HG03354 (cell line): ENCODE results near the gene NFE2L3.

Experiments
- ATAC-seq: cut with Tn5 transposase; IDR thresholded peaks from one replicate; pipeline ENCODE4 v1.9.1; 2021; ENCODE audit warnings: mild to moderate bottlenecking; ENCODE audit not compliant: unreplicated experiment, poor library complexity, severe bottlenecking

Gene NFE2L3

DNA sequence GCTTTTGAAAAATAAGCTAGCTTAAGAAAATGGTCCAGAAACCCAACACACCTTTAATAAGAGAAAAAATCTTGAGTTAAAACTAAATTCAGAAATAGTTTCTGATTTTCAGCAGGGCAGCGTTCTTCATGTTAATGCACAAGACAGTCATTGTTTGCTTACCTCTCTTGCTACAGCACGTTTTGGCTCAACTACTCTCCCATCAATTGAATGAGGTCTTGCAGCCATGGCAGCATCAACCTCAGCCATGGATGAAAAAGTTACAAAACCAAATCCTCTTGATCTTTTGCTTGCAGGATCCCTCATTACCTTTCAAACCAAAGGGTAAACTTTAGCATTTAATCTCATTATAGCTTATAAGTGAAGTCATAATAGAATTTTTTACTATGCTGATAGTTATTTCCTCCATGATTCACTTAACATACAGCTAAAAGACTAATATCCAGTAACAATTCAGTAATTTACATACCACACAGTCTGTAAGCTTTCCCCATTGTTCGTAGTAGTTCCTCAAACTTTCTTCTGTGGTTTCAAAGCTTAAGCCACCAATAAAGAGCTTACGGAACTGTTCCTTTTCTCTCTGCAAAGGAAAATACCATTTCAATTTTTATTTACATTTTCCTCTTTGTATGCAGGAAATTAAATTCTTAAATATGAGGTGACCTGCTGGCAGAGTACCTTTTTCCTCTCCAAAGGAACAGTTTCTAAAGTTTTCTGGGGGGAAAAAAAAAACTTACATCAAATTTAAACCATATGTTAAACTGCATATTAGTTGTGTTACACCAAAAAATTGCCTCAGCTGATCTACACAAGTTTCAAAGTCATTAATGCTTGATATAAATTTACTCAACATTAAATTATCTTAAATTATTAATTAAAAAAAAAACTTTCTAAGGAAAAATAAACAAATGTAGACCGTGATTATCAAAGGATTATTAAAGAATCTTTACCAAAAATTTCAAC, 45.4 kb downstream of the NFE2L3 start:
- no peak for ATAC-seq

DNA sequence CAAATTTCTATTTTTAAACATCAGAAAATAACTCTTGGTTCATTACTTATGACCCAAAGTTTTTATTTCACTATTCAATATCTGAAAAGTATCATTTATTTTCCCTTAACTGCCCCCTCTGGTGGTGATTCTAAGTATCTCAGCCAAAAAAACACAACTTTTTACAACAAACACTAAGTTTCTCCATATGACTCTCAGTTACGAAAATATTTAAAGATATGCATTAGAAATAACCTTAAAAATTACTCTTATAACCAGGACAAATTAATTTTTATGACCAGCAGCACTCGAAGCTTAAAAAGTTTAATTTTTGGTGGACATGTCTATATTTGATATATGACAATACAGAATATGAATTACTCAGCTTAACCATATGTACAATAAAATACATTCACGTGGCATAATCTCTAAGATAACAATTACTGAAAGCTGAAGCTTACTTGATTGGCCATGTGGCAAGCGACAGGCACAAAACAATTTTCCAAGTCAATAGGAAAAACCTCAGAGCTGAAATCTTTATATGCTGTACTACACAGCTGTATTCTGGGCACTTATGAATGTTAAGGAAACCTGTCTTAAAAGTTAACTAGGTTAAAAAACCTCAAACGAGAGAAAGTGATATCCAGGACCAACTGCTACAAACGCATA, 46.3 kb downstream of the NFE2L3 start:
- ATAC-seq = no peak

DNA sequence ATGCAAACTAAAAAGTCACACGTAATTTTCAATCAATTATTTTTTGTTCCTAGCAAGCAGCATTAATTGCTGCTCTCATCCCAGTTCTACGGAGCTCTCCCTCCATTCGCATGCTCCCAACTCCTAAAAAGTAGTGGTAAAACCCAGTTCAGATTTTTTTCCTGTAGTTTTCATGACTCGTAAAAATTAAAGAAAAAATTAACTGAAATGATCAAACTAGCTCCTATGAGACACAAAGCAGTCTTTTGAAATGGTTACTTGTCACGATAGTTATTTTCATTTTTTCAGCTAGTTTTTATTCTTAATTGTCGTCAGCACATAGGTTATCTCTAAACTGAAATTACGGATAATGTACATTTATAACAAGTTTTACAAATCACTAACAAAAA, 46.8 kb downstream of the NFE2L3 start:
- ATAC-seq = no peak

DNA sequence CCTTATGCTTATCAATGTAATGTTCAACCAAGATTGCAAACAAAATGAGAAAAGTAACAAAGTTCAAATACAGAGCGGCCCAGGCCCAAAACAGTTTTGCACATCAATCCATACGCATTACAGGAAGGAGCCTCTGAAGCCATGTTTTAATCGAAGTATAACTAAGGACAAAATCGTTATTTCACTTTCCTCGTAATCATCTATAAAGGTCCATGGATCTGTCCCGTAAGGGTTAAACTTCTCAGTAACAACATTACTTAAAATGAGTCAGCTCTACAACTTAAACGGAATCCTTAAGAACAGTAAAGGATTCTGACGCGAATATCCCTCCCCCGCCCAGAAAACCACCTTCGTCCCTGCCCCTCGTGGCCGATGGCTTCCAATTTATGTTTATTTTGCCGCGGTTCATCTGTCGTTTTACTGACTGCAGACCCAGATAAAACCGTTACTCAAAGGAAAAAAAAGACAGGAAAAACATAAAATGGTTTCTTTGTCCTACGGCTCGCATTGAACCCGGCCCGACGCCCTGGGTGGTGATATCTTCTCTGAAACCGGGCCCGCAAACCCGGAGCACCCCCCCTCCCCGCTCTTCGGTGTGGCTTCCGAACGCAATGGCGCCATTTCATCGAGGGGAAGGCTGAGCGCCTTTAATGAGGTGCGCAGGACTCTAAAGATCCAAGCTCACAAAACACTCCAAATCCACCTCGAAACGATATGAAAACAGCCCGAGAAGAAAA, 47.5 kb downstream of the NFE2L3 start:
- ATAC-seq = no peak

DNA sequence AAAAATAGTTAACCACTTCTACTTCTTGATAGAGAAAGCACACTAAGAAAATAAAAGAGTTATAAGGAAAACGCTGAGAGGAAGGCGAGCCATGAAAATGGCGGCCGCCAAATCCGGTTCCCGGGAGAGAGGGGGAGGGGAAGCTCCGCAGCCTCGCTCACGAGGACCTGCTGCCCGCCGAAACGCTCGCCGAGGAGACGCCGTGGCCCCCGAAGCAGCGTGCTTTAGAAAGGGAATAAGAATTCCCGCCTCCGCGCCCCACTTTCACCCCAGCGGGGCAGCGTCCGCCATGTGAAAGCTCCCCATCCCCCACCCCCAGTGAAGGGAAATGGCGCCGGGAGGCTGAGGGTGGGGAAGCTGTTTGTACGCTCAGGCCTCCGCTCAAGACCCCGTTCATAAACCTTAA, 48.0 kb downstream of the NFE2L3 start:
- peak; percentile 17 for ATAC-seq

DNA sequence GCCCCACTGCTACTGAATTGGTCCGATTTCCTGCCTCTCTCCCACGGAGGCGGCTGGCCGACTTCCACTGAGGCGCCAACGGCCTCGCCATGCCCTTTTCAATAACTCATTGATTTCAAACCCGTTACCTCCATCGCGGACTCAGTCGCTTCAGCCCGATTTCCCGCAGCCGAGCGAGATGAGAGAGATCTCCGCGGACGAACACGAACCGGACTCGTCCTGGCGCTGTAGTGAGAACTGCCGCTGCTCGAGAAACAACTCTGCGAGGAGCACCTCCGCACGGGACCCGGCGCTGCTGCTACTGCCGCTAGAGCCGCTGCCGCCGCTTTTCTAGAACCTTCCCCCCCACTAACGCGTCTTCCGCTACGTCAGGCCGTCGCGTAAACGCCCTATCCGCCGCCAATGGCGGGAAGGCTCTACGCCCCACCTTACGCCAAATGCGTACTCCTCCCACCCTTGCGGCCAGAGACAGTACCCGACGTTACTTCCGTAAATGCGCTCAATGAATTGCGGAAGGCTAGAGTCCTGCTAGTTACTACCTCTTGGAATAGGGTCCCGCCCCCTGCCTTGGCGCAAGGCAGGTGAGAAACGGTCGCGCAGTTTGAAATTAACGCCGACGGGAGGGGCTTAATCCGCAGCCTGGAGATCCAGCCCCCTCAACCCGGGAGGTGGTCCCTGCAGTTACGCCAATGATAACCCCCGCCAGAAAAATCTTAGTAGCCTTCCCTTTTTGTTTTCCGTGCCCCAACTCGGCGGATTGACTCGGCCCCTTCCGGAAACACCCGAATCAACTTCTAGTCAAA, 48.6 kb downstream of the NFE2L3 start, which contains the start of gene HNRNPA2B1:
Gene HNRNPA2B1, minus strand, starts transcription at position 303 of the 803 bp plus-strand sequence. Its CDS starts 169 bp downstream, at position 134.
- peak; percentile 59 for ATAC-seq

DNA sequence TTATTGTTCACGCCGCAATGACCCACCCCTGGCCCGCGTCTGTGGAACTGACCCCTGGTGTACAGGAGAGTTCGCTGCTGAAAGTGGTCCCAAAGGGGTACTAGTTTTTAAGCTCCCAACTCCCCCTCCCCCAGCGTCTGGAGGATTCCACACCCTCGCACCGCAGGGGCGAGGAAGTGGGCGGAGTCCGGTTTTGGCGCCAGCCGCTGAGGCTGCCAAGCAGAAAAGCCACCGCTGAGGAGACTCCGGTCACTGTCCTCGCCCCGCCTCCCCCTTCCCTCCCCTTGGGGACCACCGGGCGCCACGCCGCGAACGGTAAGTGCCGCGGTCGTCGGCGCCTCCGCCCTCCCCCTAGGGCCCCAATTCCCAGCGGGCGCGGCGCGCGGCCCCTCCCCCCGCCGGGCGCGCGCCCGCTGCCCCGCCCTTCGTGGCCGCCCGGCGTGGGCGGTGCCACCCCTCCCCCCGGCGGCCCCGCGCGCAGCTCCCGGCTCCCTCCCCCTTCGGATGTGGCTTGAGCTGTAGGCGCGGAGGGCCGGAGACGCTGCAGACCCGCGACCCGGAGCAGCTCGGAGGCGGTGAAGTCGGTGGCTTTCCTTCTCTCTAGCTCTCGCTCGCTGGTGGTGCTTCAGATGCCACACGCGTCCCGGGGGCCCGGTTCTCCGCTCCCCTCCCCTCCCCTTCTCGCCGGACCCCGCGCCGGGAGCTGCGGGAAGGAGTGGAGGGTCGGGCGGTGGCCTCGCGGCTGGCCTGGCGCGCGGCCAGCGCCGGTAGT, 49.4 kb downstream of the NFE2L3 start, which contains the start of gene CBX3:
Gene CBX3, plus strand, starts transcription at position 499 of the 772 bp plus-strand sequence. CDS start 1,254 bp downstream, outside the sequence.
- ATAC-seq = peak; percentile 48

DNA sequence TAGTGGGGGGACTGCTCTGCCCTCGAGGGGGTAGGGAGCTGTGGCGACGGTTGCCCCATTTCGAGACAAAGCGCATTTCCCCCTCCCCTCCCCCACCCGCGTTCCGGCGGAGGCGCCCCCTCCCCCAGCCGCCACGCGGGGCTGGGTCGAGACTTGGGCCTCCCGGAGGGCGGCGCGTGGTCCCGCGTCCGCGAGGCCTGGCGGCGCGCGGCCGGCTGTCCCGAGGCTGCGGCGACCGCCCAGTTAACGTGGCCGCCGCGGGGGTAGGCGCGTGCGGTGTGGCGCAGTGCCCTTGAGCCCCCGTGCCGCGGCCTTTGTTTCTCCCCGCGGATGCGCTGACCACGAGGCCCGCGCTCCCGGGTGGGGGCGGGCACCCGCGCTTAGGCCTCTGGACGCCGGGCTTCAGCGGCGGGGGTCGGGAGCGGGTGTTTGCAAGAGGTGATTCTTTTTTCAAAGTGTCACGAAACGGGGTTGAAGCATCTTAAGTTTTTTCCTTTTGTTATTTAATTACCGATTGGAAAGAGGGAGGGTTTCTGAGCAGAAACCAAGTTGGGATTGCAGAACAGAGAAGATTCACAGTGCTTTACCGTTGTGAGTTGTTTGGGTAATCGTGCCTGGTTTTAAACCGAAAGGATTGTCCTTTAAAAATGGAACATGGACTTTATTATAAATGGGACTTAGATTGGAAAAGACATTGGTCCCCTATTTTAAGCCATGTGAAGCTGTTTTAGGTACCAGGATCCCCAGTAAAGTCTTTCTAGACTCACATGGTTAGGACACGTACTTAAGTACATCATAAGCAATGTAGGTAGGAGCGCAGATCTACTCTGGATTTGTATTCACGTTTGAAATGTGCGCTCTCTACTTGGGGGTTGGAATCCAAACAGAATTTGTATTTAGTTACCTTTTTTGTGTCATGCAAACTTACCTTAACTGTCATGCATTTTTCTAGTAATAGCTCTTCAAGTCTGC, 50.3 kb downstream of the NFE2L3 start:
- ATAC-seq = peak; percentile 14

DNA sequence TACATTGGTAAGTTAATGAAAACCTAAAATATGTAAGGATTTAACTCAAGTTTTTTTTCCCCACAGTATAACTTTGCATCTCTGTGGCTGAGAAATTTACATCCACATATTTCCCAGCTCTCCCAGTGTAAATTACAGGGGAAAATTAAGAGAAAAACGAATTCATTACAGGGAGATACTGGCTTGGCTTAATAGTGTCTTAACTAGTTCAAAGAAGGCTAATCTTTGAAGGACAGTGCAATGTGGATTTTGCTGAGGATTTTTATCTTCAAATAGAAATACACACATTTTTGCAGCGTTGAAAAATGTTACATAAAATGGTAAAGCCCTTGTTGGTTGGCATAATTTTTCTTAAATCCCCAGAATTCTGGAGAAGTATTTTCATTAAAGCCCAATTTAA, 51.0 kb downstream of the NFE2L3 start:
- ATAC-seq = no peak

DNA sequence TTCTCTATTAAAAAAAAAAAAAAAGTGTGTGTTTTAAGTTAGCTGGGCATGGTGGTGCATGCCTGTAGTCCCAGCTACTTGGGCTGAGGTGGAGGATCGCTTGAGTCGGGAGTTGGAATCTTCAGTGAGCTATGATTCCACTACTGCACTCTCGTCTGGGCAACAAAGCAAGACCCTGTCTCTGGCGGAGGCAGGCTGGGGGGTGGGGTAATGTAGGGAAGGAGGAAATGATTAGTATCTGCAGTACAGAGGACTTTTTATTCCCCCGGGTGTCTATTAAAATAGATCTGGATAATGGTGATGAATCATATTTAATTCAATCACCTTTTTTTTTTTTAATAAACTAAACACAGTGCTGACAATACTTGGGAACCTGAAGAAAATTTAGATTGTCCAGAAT, 56.0 kb downstream of the NFE2L3 start:
- no peak for ATAC-seq

DNA sequence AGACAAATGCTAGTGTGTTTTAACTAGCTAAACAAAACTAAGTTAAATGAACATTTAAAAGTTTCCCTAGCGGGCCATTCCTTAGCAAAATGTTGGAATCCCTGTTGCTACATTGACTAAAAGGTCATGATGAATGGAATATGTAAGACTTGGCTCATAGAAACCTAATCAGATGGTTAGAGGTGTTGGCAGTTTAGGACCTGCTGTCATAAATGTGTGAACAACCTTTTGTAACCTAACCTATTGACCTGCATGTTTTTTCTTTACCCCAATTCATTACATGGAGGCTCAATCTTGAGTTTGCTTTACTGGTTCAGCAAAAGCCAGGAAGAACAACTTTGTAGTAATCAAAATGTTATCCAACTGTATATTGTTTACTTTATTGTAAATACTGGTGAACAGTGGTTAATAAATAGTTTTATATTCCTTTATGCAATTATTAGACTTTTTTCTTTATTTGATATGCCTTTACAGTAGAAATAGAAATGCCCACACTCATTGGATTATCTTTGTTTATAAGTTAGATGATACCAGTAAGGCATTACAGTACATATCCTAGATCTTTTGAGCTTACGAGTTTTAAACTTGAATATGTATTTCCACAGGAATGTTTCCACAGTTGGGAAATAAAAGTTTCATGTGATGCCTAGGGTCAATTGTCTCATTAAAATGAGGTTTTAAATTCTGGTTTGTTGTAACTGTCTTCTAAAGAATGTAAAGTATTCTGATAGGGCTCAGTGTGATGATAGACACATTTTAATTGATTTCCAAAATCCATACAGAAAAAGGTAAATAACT, 61.1 kb downstream of the NFE2L3 start:
- no peak for ATAC-seq

DNA sequence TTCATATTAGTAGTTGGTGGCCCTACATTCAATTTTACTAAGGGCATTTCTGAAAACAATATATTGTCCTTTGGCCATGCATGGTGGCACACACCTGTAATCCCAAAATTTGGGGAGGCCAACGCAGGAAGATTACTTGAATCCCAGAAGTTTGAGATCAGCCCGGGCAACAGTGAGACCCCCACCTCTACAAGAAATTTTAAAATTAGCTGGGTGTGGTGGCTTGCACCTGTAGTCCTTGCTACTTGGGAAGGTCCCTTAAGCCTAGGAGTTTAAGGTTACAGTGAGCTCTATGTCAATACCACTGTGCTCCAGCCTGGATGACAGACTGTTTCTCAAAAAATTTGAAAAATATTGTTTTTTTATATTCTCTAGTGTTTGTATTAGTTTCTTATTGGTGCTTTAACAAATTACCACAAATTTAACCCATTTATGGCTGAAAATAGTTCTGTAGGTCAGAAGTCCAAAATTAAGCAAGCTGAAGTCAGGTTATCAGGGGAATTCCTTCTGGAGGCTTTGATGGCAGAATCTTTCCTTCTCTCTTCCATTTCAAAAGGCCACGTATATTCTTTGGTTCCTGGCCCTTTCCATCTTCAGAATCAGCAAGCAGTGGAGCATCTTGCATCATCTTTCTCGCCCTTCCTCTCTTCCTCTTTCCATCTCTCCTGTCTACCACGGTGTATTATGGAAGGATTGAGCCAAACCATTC, 62.0 kb downstream of the NFE2L3 start:
- no peak for ATAC-seq

DNA sequence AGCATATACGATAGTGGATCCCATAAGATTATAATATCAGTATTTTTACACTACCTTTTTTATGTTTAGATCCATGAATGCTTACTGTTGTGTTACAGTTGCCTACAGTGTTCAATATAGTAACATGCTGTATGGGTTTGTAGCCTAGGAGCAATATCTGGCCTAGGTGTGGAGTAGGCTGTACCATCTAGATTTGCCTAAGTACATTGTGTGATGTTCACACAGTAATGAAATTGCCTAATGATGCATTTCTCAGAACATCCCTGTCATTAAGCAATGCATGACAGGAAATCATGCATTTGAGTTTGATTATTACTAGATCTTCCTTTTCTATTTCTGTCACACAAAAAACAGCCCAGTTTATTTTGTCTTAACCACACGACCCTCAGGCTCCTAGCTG, 64.1 kb downstream of the NFE2L3 start:
- no peak for ATAC-seq

DNA sequence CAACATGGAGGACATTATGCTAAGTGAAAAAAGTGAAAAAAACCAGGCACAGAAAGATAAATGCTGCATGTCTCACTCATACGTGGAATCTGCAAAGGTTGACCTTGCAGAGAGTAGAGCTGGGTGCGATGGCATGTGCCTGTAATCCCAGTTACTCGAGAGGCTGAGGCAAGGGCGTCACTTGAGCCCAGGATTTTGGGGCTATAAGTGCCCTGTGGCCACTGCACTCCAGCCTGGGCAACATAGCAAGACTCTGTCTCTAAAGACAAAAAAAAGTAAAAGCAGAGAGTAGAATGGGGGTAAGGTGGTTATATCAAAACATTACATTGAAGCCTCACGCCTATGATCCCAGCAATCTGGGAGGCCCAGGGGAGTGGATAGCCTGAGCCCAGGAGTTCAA, 72.4 kb downstream of the NFE2L3 start:
- ATAC-seq = no peak

DNA sequence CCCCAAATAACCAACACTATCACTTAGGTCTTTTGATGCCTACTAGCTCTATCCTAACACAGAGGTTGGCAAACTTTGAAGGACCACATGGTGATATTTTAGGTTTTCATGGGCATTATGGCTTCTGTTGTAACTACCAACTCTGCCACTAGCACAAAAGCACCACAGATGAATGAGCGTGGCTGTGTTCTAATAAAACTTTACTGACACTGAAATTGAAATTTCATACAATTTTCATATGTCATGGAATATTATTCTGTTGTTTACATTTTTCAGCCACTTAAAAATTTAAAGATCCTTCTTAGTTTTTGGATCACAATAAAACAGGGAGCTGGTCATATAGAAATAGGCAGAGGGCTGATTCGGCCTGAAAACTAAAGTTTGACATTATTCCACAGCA, 76.0 kb downstream of the NFE2L3 start:
- no peak for ATAC-seq

DNA sequence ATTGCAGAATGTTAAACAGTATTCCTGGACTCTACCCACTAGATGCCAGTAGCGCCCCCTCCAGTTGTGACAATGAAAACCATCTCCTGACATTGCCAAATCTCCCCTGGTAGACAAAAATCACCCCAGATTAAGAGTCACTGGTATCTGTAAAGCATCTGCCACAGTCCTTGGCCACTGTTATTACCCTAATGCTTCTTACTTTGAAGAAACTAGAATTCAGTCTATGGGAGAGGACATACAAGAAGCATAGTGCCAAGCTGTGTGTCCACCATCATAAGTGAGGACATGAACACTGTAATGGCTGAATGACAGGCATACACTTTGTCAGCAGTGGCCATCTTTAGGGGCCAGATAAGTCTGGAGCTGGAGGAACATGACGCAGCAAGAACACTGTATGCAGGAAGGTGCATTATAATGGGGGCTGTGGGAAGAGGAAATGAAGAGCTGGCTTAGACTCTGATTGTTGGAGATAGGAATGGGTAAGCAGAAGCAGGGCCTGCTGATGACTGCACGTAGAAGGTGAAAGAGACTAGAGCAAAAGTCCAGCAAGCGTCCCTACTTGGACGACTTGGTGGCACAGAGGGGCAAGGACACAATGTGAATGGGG, 82.0 kb downstream of the NFE2L3 start:
- ATAC-seq = no peak
